Activated naive CD4-positive, alpha-beta T cell treated with anti-CD3 and anti-CD28 coated beads, Interleukin-2, amount 10 ng/mL, durations not matched to agents 7 days and 5 days (primary cell): ENCODE results near the gene TPSD1.
"Not testable (repeated sequence)": the region's sequence is repeated elsewhere in the genome, so short reads cannot be mapped to it uniquely, and the experiment has no call there.

Experiments used
- CTCF ChIA-PET: fragments of 350-600 bp; sonication (Branson Sonifier 250); formaldehyde crosslinking; loops from one replicate; lab custom pipeline; 2021; ENCODE audit warnings: antibody characterized with exemption; lab: Charles Lee
- DNase-seq: peaks from one replicate; pipeline ENCODE4 v3.0.0-alpha.2; 2020
- H3K27ac Mint-ChIP-seq: one replicate; pipeline ENCODE4 v1.8.0; 2021; ENCODE audit warnings: mild to moderate bottlenecking, moderate library complexity, mixed read lengths
- H3K27me3 Mint-ChIP-seq: one replicate; pipeline ENCODE4 v1.8.0; 2021; ENCODE audit warnings: mild to moderate bottlenecking, mixed read lengths
- H3K36me3 Mint-ChIP-seq: one replicate; pipeline ENCODE4 v1.8.0; 2021; ENCODE audit warnings: mixed read lengths
- H3K4me1 Mint-ChIP-seq: one replicate; pipeline ENCODE4 v1.8.0; 2021; ENCODE audit warnings: mixed read lengths
- H3K4me3 Mint-ChIP-seq: one replicate; pipeline ENCODE4 v1.8.0; 2021; ENCODE audit warnings: mild to moderate bottlenecking, moderate library complexity, mixed read lengths
- H3K9me3 Mint-ChIP-seq: one replicate; pipeline ENCODE4 v1.8.0; 2021; ENCODE audit warnings: mixed read lengths

The TPSD1 gene

DNA sequence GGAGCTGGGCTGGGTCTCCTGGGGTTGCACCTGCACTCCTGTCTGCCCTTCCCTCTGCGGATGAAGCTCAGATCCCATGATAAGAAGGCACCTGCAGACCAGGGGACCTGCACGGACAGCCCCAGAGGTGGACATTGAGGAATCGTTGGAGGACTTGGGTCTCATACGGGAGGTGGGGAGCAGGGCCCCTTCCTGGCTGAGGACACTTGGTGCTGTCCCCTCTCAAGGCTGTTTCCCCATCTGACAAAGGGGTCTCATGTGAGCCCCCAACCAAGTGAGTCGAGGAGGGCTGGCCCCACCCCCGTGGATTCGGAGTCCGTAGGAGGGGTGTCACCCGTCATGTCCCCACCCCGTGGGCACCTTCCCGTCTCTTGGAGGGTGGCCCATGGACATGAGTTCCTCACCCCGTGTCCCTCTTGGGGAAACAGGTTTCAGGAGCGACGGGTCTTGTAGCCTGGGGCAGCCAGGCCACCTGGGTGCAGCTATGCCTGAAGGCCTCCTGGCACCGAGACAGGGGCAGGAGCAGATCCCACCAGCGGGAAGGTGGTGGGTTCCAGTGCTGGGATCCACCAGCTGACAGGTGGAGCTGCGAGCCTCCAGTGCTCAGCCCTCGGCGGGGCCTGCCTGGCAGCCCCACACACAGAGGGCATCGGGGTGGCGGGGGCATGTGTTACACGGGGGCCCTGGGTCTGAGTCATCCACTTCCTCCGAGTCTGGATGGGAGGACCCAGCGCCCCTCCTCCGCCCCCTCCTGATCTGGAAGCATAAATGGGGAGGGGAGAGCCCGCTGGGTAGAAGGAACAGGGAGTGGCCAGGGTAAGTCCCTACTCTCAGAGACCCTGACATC is at the start of gene TPSD1:
TSS of gene TPSD1 (plus strand) at position 794 of the 847 bp plus-strand sequence. CDS start 212 bp downstream, outside the sequence.
- H3K4me3 Mint-ChIP-seq, H3K36me3 Mint-ChIP-seq, DNase-seq, CTCF ChIA-PET, H3K9me3 Mint-ChIP-seq, H3K4me1 Mint-ChIP-seq, H3K27ac Mint-ChIP-seq: not testable (repeated sequence)
- H3K27me3 Mint-ChIP-seq: peaks cover 19% of the 10 kb centered on the region

DNA sequence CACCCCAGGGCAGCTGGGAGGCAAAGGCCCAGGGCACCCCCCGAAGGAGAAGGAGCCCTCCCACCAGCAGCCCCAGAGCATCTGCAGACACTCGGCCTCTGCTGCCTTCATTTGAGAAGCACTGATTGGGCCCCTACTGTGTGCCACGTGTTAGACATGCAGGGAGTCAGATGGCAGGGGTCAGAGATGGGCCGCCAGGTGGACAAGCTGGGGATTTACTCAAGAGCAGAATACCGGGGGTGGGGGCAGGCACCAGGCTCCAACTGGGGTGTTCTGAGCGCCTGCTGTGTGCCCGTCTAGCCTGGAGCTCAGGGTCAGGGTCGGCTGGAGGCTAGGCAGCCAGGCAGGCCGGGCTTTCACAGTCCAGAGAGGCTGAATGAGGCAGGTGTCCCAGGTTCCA is 49.5 kb upstream of the TPSD1 start:
- H3K9me3 Mint-ChIP-seq: no peaks in the 10 kb centered on the region
- DNase-seq: no peak
- no peaks in the 10 kb centered on the region for H3K36me3 Mint-ChIP-seq
- H3K27ac Mint-ChIP-seq: no peak overlapping the region
- peaks cover 6% of the 10 kb centered on the region for H3K4me1 Mint-ChIP-seq
- no peak overlapping the region for H3K4me3 Mint-ChIP-seq
- CTCF ChIA-PET: no interaction called here
- no peaks in the 10 kb centered on the region for H3K27me3 Mint-ChIP-seq

DNA sequence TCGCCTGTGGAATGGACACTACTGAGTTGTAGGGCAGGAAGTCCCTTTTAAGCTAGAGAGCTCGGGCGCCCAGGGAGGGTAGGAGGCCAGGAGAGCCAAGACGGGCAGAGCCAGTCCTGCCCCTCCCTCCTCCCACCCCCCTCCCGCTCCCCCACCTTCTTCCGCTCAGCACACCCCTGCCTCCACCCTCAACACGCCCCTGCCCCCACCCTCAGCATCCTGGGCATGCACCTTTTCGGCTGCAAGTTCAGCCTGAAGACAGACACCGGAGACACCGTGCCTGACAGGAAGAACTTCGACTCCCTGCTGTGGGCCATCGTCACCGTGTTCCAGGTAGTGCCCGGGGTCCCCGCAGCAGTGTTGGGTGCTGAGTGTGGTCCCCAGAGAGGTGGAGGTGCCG is 49.1 kb upstream of the TPSD1 start:
- Mint-ChIP-seq H3K4me1 (peaks cover 6% of the 10 kb centered on the region), H3K9me3 (no peaks in the 10 kb centered on the region), H3K27ac (peak overlapping the region; percentile 33), H3K4me3 (no peak overlapping the region), H3K27me3 (no peaks in the 10 kb centered on the region), H3K36me3 (no peaks in the 10 kb centered on the region)
- CTCF ChIA-PET: no interaction called here
- DNase-seq: peak; percentile 43

DNA sequence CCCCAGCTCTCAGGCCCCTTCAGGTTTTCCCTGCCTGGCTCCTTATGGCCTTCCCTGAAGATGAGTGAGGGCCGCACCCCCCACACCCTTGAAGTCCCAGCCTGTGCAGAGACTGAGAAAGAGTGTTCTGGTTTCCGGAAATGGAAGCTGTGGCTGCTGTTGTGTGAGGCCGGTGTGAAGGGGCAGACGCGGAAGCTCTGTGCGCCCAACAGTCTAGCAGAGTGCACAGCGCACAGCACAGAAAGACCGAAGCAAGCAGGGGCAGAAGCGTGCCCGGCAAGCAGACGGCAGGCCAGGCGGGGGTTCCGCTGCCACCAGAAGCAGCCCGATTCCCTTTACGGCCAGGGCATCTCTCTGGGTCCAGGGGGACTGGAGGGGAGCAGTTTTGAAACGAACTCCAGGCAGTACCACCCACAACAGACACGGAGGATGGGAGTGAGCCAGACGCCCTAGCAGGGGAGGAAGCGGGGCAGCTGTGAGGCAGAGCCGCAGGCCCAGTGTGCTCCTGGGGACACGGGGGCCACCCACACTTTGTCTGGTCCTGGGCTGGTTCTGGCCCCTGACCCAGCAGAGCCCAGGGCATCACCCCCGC is 47.5 kb upstream of the TPSD1 start:
- Mint-ChIP-seq H3K4me3 (peak overlapping the region; percentile 47), H3K27me3 (no peaks in the 10 kb centered on the region), H3K36me3 (no peaks in the 10 kb centered on the region), H3K9me3 (no peaks in the 10 kb centered on the region), H3K4me1 (peaks cover 6% of the 10 kb centered on the region), H3K27ac (peak overlapping the region; percentile 83)
- DNase-seq: no peak
- CTCF ChIA-PET: no interaction called here

DNA sequence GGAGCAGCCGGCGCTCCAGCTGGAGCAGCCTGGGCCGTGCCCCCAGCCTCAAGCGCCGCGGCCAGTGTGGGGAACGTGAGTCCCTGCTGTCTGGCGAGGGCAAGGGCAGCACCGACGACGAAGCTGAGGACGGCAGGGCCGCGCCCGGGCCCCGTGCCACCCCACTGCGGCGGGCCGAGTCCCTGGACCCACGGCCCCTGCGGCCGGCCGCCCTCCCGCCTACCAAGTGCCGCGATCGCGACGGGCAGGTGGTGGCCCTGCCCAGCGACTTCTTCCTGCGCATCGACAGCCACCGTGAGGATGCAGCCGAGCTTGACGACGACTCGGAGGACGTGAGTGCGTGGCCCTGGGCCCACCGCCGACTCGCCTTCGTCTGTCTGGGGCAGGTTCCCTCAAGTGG is 46.8 kb upstream of the TPSD1 start:
- CTCF ChIA-PET: no interaction called here
- DNase-seq: no peak
- Mint-ChIP-seq H3K4me1 (peaks cover 6% of the 10 kb centered on the region), H3K9me3 (no peaks in the 10 kb centered on the region), H3K4me3 (no peak overlapping the region), H3K27me3 (no peaks in the 10 kb centered on the region), H3K27ac (no peak overlapping the region), H3K36me3 (no peaks in the 10 kb centered on the region)

DNA sequence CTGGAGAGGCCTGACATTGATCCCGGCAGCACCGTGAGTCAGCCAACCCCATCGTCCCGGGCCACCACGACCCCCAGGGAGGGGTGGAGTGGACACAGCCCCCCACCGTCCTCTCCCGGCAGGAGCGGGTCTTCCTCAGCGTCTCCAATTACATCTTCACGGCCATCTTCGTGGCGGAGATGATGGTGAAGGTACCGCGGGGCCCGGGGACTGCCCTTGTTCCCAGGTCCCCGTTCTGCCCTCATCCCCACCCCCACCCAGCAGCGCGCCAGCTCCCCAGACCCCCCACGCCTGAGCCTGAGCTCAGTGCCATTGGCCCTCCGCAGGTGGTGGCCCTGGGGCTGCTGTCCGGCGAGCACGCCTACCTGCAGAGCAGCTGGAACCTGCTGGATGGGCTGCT is 45.4 kb upstream of the TPSD1 start:
- no peaks in the 10 kb centered on the region for H3K27me3 Mint-ChIP-seq
- H3K4me1 Mint-ChIP-seq: peaks cover 6% of the 10 kb centered on the region
- H3K9me3 Mint-ChIP-seq: no peaks in the 10 kb centered on the region
- no peak overlapping the region for H3K27ac Mint-ChIP-seq
- no peak for DNase-seq
- no peak overlapping the region for H3K4me3 Mint-ChIP-seq
- no peaks in the 10 kb centered on the region for H3K36me3 Mint-ChIP-seq
- CTCF ChIA-PET: no interaction called here

DNA sequence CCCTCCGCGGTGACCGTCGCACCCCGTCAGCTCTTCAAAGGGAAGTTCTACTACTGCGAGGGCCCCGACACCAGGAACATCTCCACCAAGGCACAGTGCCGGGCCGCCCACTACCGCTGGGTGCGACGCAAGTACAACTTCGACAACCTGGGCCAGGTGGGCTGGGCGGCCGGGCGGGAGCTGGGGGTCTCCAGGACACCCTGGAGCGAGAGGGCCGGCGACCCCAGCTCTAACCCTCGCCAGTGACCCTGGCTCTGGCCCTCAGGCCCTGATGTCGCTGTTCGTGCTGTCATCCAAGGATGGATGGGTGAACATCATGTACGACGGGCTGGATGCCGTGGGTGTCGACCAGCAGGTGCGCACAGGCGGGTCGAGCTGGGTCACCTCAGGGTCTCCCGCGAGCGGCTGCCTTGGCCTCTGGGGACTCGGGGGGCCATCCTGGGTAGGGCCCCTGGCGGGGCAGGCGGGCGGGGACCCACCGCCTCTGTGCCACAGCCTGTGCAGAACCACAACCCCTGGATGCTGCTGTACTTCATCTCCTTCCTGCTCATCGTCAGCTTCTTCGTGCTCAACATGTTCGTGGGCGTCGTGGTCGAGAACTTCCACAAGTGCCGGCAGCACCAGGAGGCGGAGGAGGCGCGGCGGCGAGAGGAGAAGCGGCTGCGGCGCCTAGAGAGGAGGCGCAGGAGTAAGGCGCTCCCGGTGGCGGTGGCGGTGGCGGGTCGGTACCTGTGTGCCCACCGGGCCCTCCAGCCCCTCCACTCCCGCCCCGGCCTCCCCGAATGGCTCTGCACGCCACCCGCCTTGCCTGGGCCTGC is 44.2 kb upstream of the TPSD1 start:
- Mint-ChIP-seq H3K27me3 (no peaks in the 10 kb centered on the region), H3K36me3 (no peaks in the 10 kb centered on the region), H3K27ac (no peak overlapping the region), H3K9me3 (no peaks in the 10 kb centered on the region), H3K4me1 (peaks cover 6% of the 10 kb centered on the region), H3K4me3 (no peak overlapping the region)
- CTCF ChIA-PET: no interaction called here
- no peak for DNase-seq

DNA sequence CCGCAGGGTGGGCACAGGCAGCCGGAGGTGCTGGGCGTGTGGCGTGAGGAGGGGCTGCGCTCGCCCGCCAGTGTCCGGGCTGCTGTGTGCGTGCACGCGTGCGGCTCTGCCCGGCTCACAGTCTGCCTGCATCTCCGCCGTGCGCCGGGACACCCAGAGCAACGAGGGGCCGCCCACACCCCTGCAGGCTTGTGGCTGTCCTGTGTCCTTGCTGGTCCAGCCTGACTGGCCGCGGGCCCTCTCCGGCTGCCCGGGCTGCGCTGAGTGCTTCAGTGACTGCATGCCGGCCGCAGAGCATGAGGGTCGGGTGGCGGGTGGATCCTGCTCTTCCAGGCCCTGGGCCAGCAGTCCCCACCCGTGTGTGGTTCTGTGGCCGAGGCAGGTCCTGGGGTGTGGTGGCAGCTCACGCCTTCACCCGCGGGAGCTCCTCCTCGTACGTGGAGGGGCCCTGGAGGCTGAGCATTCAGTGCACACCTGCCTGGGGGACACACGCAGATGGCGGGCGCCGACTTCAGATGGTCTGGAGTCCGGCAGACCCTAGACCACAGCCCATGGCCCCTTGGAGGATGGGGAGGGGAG is 43.2 kb upstream of the TPSD1 start:
- CTCF ChIA-PET: no interaction called here
- peaks cover 6% of the 10 kb centered on the region for H3K4me1 Mint-ChIP-seq
- H3K9me3 Mint-ChIP-seq: no peaks in the 10 kb centered on the region
- H3K27ac Mint-ChIP-seq: no peak overlapping the region
- no peaks in the 10 kb centered on the region for H3K27me3 Mint-ChIP-seq
- no peak for DNase-seq
- no peaks in the 10 kb centered on the region for H3K36me3 Mint-ChIP-seq
- no peak overlapping the region for H3K4me3 Mint-ChIP-seq

DNA sequence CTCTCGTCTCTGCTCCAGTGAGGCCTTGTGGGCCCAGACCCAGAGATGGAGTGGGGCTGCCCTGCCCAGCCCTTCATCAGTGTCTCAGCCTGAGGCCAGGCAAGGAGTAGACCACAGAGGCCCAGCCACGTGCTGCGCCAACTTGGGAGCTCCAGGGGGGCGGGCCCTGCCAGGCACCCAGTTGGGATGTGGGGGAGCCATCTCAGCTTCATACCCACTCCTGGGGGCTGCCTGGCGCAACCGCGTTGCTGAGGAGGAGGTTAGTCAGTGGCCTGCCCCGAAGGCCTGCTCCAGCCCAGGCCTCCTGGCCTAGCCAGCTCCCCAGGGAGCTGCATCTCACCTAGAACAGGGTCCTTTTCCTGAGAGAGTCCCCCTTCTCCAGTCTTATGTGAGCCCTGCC is 42.6 kb upstream of the TPSD1 start:
- no peaks in the 10 kb centered on the region for H3K36me3 Mint-ChIP-seq
- H3K4me3 Mint-ChIP-seq: no peak overlapping the region
- CTCF ChIA-PET: no interaction called here
- no peak overlapping the region for H3K27ac Mint-ChIP-seq
- H3K27me3 Mint-ChIP-seq: no peaks in the 10 kb centered on the region
- peaks cover 3% of the 10 kb centered on the region for H3K4me1 Mint-ChIP-seq
- H3K9me3 Mint-ChIP-seq: no peaks in the 10 kb centered on the region
- no peak for DNase-seq

DNA sequence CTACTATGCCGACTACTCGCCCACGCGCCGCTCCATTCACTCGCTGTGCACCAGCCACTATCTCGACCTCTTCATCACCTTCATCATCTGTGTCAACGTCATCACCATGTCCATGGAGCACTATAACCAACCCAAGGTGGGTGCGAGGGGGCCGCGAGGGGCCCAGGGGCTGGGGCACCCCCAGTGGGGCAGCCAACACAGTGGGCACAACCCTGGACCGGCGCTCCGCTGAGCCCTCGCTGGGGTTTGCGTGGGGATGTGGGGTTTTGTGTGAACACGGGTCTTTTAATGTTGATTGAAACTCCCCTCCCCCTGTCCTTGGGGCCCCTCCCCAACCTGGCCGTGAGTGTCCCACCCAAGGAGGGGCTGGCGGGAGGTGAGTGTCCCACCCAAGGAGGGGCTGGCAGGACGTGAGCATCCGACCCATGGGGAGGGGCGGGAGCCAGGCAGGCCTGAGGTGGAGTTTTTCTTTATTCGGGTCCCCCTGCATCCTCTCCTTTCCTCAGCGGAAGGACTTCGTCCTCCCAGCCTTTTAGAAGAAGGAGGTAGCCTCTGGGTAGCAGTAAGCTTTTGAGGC is 42.0 kb upstream of the TPSD1 start:
- Mint-ChIP-seq H3K9me3 (no peaks in the 10 kb centered on the region), H3K4me3 (no peak overlapping the region), H3K4me1 (no peaks in the 10 kb centered on the region), H3K36me3 (no peaks in the 10 kb centered on the region), H3K27ac (no peak overlapping the region), H3K27me3 (no peaks in the 10 kb centered on the region)
- CTCF ChIA-PET: no interaction called here
- DNase-seq: no peak

DNA sequence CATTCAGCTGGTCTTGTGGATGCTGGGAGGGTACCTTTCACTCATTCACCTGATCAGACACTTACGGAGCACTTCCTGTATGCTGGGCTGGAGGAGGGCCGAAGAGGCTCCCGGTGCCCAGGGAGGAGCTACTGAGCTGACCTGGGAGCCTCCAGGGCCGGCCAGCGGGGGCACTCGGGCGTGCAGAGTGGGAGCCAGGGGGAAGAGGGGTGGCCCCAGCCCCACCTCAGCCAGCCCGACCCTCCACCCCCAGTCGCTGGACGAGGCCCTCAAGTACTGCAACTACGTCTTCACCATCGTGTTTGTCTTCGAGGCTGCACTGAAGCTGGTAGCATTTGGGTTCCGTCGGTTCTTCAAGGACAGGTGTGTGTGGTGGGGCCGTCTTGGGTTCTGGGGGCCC is 41.1 kb upstream of the TPSD1 start:
- Mint-ChIP-seq H3K27me3 (no peaks in the 10 kb centered on the region), H3K27ac (no peak overlapping the region), H3K9me3 (no peaks in the 10 kb centered on the region), H3K4me1 (no peaks in the 10 kb centered on the region), H3K4me3 (no peak overlapping the region), H3K36me3 (no peaks in the 10 kb centered on the region)
- CTCF ChIA-PET: no interaction called here
- no peak for DNase-seq

DNA sequence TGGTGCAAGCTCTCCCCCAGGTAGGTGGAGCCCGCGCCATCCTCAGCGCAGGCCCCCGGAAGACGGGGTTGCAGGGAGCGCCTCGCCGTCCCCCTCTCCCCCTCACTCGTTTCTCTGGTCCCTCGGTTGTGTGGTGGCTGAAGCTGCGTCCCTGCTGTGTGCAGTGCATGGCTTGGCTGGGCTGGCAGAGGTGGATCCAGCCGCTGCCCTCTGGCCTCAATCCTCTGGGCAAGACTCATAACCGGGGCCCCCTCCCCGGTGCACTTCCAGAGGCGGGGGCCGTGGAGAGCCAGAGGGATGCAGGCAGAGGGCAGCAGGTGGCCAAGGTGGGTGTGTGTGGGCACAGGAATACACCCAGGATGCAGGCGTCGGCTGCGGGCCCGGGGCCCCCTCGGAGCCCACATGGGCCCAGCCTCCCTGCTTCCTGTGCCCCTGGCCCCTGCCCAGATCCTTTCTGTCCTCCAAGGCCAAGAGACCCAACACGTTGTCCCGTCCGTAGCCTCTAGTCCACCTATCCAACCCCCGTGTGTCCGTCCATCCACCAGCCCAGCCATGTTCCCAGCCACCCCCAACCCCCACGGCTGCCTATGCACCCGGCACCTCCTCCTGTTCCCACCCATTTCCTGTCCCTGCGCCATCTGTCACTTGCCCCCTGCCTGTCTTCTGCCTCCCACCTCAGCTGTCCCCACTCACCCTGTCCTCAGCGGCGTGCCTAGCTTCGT is 40.1 kb upstream of the TPSD1 start:
- DNase-seq: no peak
- no peaks in the 10 kb centered on the region for H3K36me3 Mint-ChIP-seq
- H3K4me1 Mint-ChIP-seq: no peaks in the 10 kb centered on the region
- CTCF ChIA-PET: no interaction called here
- H3K27me3 Mint-ChIP-seq: no peaks in the 10 kb centered on the region
- H3K27ac Mint-ChIP-seq: no peak overlapping the region
- H3K4me3 Mint-ChIP-seq: no peak overlapping the region
- no peaks in the 10 kb centered on the region for H3K9me3 Mint-ChIP-seq

DNA sequence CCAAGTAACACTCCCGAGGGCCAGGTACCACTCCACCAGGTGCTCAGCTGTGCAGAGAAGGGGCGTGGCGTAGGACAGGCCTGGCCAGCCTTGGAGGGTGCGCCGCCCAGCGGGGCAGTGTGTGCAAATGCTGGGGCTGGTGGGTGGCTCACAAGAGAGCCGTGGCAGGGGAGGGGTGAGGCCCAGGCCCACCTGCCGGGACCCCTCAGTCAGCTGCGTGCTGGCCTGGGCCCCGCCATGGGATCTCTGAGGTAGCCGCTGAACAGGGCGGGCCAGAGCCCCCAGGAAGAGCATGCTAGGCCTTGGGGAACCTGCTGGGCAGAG is 39.6 kb upstream of the TPSD1 start:
- DNase-seq: no peak
- H3K27me3 Mint-ChIP-seq: no peaks in the 10 kb centered on the region
- H3K4me3 Mint-ChIP-seq: no peak overlapping the region
- CTCF ChIA-PET: no interaction called here
- no peak overlapping the region for H3K27ac Mint-ChIP-seq
- no peaks in the 10 kb centered on the region for H3K36me3 Mint-ChIP-seq
- no peaks in the 10 kb centered on the region for H3K9me3 Mint-ChIP-seq
- no peaks in the 10 kb centered on the region for H3K4me1 Mint-ChIP-seq
